ENCODE results near the gene RAD51. TPM values are rescaled to one million over a fixed set of nuclear protein-coding genes. Genes with fewer than 3 reads are reported as not detected.
A peak's percentile ranks its signal among the peaks of the same experiment; 100 is the strongest.
"Not testable (repeated sequence)": the region's sequence is repeated elsewhere in the genome, so short reads cannot be mapped to it uniquely, and the experiment has no call there.

The RAD51 gene
- 1.6 and 4.1 TPM in 2 replicates for total RNA-seq

GRCh38 chr15:40694688-40695468 lies at the start of gene RAD51:
Gene RAD51 (plus strand): TSS chr15:40695174. CDS start chr15:40698759, 3,585 bp downstream.
- peak; percentile 95 for DNase-seq (ENCODE audit: low read depth in 2 of 2)

GRCh38 chr15:40647523-40647922 lies 47.5 kb upstream of the RAD51 start:
- no peak for DNase-seq (ENCODE audit: low read depth in 2 of 2)

GRCh38 chr15:40650479-40650878 lies 44.5 kb upstream of the RAD51 start:
- DNase-seq (ENCODE audit: low read depth in 2 of 2) = no peak

- DNase-seq (ENCODE audit: low read depth in 2 of 2) = no peak
Measured at GRCh38 chr15:40660686-40661085, 34.3 kb upstream of the RAD51 start.

GRCh38 chr15:40664909-40665308 lies 30.1 kb upstream of the RAD51 start:
- DNase-seq (ENCODE audit: low read depth in 2 of 2) = no peak

- not testable (repeated sequence) for DNase-seq (ENCODE audit: low read depth in 2 of 2)
Measured at GRCh38 chr15:40676290-40676689, 18.7 kb upstream of the RAD51 start.

- not testable (repeated sequence) for DNase-seq (ENCODE audit: low read depth in 2 of 2)
Measured at GRCh38 chr15:40676906-40677305, 18.1 kb upstream of the RAD51 start.

- DNase-seq (ENCODE audit: low read depth in 2 of 2) = no peak
Measured at GRCh38 chr15:40680151-40680550, 14.8 kb upstream of the RAD51 start.

- DNase-seq (ENCODE audit: low read depth in 2 of 2) = not testable (repeated sequence)
Measured at GRCh38 chr15:40680959-40681358, 14.0 kb upstream of the RAD51 start.

GRCh38 chr15:40684381-40684780 lies 10.6 kb upstream of the RAD51 start:
- DNase-seq (ENCODE audit: low read depth in 2 of 2) = no peak

GRCh38 chr15:40685376-40685775 lies 9.6 kb upstream of the RAD51 start:
- no peak for DNase-seq (ENCODE audit: low read depth in 2 of 2)

GRCh38 chr15:40688932-40689799 lies 5.8 kb upstream of the RAD51 start:
- DNase-seq (ENCODE audit: low read depth in 2 of 2) = no peak

- no peak for DNase-seq (ENCODE audit: low read depth in 2 of 2)
Measured at GRCh38 chr15:40691737-40692136, 3.2 kb upstream of the RAD51 start.

- peak in 1 of 2 donors; percentile 1 for DNase-seq (ENCODE audit: low read depth in 2 of 2)
Measured at GRCh38 chr15:40693904-40694687, 878 bp upstream of the RAD51 start.

- peak; percentile 26 to 81 for DNase-seq (ENCODE audit: low read depth in 2 of 2)
Measured at GRCh38 chr15:40695469-40695890, 506 bp downstream of the RAD51 start.

- no peak for DNase-seq (ENCODE audit: low read depth in 2 of 2)
Measured at GRCh38 chr15:40696228-40696627, 1.3 kb downstream of the RAD51 start.

- no peak for DNase-seq (ENCODE audit: low read depth in 2 of 2)
Measured at GRCh38 chr15:40697916-40698315, 2.9 kb downstream of the RAD51 start.

- DNase-seq (ENCODE audit: low read depth in 2 of 2) = peak; percentile 39 to 68
Measured at GRCh38 chr15:40702077-40702476, 7.1 kb downstream of the RAD51 start.

GRCh38 chr15:40706121-40706520 lies 11.1 kb downstream of the RAD51 start:
- DNase-seq (ENCODE audit: low read depth in 2 of 2) = no peak

- no peak for DNase-seq (ENCODE audit: low read depth in 2 of 2)
Measured at GRCh38 chr15:40714144-40714543, 19.2 kb downstream of the RAD51 start.

- no peak for DNase-seq (ENCODE audit: low read depth in 2 of 2)
Measured at GRCh38 chr15:40716165-40716564, 21.2 kb downstream of the RAD51 start.

- peak; percentile 32 to 93 for DNase-seq (ENCODE audit: low read depth in 2 of 2)
Measured at GRCh38 chr15:40721701-40722100, 26.7 kb downstream of the RAD51 start.
